WTC11 (cell line): ENCODE results near the gene PLXNB2. TPM values are rescaled to one million over a fixed set of nuclear protein-coding genes. Genes with fewer than 3 reads are reported as not detected.
A peak's percentile ranks its signal among the peaks of the same experiment; 100 is the strongest.

Experiments used
- AFF4 ChIP-seq: sonication (generic); formaldehyde crosslinking; IDR thresholded peaks from 2 replicates; pipeline ENCODE4 v1.8.1; 2023; ENCODE audit warnings: mild to moderate bottlenecking, missing genetic modification reagents, borderline replicate concordance
- ELF4 ChIP-seq: sonication (generic); formaldehyde crosslinking; IDR thresholded peaks from 2 replicates; pipeline ENCODE4 v1.8.1; 2022; ENCODE audit warnings: low read depth, mild to moderate bottlenecking, moderate library complexity, missing genetic modification reagents
- EMX1 ChIP-seq: fragments of 250-450 bp; sonication (Bioruptor Pico); IDR thresholded peaks from 2 replicates; pipeline ENCODE4 v1.8.0; 2021; ENCODE audit warnings: mild to moderate bottlenecking
- FOXJ3 ChIP-seq: sonication (generic); formaldehyde crosslinking; IDR thresholded peaks from 2 replicates; pipeline ENCODE4 v1.9.0; 2021; ENCODE audit warnings: missing genetic modification reagents, mild to moderate bottlenecking, borderline replicate concordance
- MYBL2 ChIP-seq: sonication (generic); formaldehyde crosslinking; IDR thresholded peaks from 2 replicates; pipeline ENCODE4 v1.8.1; 2023; ENCODE audit warnings: mild to moderate bottlenecking, moderate library complexity, missing genetic modification reagents
- NFYB ChIP-seq: sonication (generic); formaldehyde crosslinking; conservative IDR thresholded peaks from 2 replicates; pipeline ENCODE4 v1.8.0; 2022; ENCODE audit warnings: low read depth, missing genetic modification reagents
- PRDM15 ChIP-seq: sonication (generic); formaldehyde crosslinking; IDR thresholded peaks from 2 replicates; pipeline ENCODE4 v1.8.0; 2022; ENCODE audit warnings: missing genetic modification reagents
- PRRX2 ChIP-seq: fragments of 250-450 bp; sonication (Bioruptor Pico); IDR thresholded peaks from 2 replicates; pipeline ENCODE4 v1.8.0; 2021; ENCODE audit warnings: mild to moderate bottlenecking
- RELA ChIP-seq: sonication (generic); formaldehyde crosslinking; IDR thresholded peaks from 2 replicates; pipeline ENCODE4 v1.8.1; 2022; ENCODE audit warnings: missing genetic modification reagents, mild to moderate bottlenecking, borderline replicate concordance
- RORB ChIP-seq: fragments of 250-450 bp; sonication (Bioruptor Pico); IDR thresholded peaks from 2 replicates; pipeline ENCODE4 v1.9.0; 2021; ENCODE audit warnings: mild to moderate bottlenecking
- USF2 ChIP-seq: sonication (generic); formaldehyde crosslinking; IDR thresholded peaks from 2 replicates; pipeline ENCODE4 v1.8.1; 2023; ENCODE audit warnings: mild to moderate bottlenecking, missing genetic modification reagents, moderate library complexity
- ZNF121 ChIP-seq: sonication (generic); formaldehyde crosslinking; IDR thresholded peaks from 2 replicates; pipeline ENCODE4 v1.8.0; 2023; ENCODE audit warnings: missing genetic modification reagents
- ZNF232 ChIP-seq: sonication (generic); formaldehyde crosslinking; IDR thresholded peaks from 2 replicates; pipeline ENCODE4 v1.8.0; 2022; ENCODE audit warnings: mild to moderate bottlenecking, missing genetic modification reagents
- ZNF317 ChIP-seq: sonication (generic); formaldehyde crosslinking; IDR thresholded peaks from 2 replicates; pipeline ENCODE4 v1.8.1; 2023; ENCODE audit warnings: low read depth, mild to moderate bottlenecking, moderate library complexity, missing genetic modification reagents, borderline replicate concordance
- ZNF416 ChIP-seq: fragments of 250-450 bp; sonication (Bioruptor Pico); IDR thresholded peaks from 2 replicates; pipeline ENCODE4 v1.9.0; 2021; ENCODE audit warnings: mild to moderate bottlenecking, inconsistent platforms
- ZNF423 ChIP-seq: fragments of 250-450 bp; sonication (Bioruptor Pico); IDR thresholded peaks from 2 replicates; pipeline ENCODE4 v2.1.2; 2022; ENCODE audit warnings: mild to moderate bottlenecking, moderate library complexity
- ZNF671 ChIP-seq: fragments of 250-450 bp; sonication (Bioruptor Pico); IDR thresholded peaks from 2 replicates; pipeline ENCODE4 v1.8.0; 2021; ENCODE audit warnings: mild to moderate bottlenecking
- total RNA-seq: library from RNA; stranded (reverse); gene quantifications from 3 replicates; pipeline ENCODE4 v1.2.3, GENCODE V29; 2021
- TF ChIP-seq, protein P1 (sequence below): sonication (generic); formaldehyde crosslinking; IDR thresholded peaks from 2 replicates; pipeline ENCODE4 v1.8.1; 2023; ENCODE audit warnings: mild to moderate bottlenecking, missing genetic modification reagents
- TF ChIP-seq, protein P2 (sequence below): fragments of 250-450 bp; sonication (Bioruptor Pico); IDR thresholded peaks from 2 replicates; pipeline ENCODE4 v2.1.2; 2022; ENCODE audit warnings: mild to moderate bottlenecking, moderate library complexity
- TF ChIP-seq, protein P3 (sequence below): sonication (generic); formaldehyde crosslinking; conservative IDR thresholded peaks from 2 replicates; pipeline ENCODE4 v1.8.1; 2022; ENCODE audit warnings: mild to moderate bottlenecking, missing genetic modification reagents
- TF ChIP-seq, protein P4 (sequence below): fragments of 250-450 bp; sonication (Bioruptor Pico); conservative IDR thresholded peaks from 2 replicates; pipeline ENCODE4 v1.9.0; 2021; ENCODE audit warnings: mild to moderate bottlenecking

PLXNB2 gene
- total RNA-seq, 1 experiment from 2014 or later: 113 TPM

DNA sequence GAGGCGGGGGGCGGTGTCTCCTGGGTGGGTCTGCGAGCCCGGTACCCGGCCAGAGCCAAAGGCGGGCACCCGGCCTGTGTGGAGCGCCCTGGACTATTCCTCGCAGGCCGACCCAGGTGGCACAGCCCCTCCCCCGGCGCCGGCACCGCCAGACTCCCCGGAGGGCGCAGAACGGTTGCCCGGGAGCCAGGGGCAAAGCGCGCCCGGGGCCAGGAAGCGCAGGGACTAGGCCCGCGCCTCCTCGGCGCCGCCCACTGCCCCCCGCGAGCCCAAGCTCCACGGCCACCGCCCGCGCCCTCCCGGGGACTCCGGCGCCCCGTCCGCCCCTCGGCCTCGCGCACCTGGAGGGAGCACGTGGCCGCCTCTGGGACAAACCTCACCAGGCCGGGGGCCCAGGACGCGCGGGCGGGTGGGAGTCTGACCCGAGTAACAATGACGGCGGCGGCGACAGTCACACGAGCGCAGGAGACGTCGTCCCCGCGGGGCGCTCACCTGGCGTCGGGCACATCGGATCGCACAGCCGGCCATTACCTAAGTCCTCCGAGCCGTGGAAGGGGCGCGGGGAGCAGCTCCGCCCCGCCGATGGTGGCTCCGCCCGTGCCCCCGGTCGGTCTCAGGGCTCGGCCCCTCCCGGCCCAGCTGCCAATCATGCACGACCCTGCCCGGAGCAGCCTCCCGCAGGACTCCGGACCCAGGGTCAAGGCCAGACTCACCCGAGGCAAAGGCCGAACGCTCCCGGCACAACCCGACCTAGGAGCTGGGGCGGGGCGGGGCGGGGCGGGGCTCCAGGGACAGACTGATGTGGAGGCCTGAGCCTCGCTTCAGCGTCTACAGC, 7.4 kb downstream of the PLXNB2 start (continued):
- TF ChIP-seq, protein P1, sequence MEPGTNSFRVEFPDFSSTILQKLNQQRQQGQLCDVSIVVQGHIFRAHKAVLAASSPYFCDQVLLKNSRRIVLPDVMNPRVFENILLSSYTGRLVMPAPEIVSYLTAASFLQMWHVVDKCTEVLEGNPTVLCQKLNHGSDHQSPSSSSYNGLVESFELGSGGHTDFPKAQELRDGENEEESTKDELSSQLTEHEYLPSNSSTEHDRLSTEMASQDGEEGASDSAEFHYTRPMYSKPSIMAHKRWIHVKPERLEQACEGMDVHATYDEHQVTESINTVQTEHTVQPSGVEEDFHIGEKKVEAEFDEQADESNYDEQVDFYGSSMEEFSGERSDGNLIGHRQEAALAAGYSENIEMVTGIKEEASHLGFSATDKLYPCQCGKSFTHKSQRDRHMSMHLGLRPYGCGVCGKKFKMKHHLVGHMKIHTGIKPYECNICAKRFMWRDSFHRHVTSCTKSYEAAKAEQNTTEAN (CRISPR knock-in tag): no peak
- no peak for TF ChIP-seq ZNF317
- TF ChIP-seq MYBL2: no peak; the same call in 1 of the 2 replicates
- TF ChIP-seq, protein P2, sequence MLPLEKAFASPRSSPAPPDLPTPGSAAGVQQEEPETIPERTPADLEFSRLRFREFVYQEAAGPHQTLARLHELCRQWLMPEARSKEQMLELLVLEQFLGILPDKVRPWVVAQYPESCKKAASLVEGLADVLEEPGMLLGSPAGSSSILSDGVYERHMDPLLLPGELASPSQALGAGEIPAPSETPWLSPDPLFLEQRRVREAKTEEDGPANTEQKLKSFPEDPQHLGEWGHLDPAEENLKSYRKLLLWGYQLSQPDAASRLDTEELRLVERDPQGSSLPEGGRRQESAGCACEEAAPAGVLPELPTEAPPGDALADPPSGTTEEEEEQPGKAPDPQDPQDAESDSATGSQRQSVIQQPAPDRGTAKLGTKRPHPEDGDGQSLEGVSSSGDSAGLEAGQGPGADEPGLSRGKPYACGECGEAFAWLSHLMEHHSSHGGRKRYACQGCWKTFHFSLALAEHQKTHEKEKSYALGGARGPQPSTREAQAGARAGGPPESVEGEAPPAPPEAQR (CRISPR knock-in tag): no peak
- peak; percentile 45; the same call in 1 of the 2 replicates for TF ChIP-seq ZNF423 (CRISPR knock-in tag)
- TF ChIP-seq RELA (CRISPR knock-in tag): peak; percentile 74; the same call in 1 of the 2 replicates
- TF ChIP-seq AFF4 (CRISPR knock-in tag): no peak
- TF ChIP-seq RORB (CRISPR knock-in tag): no peak
- TF ChIP-seq USF2 (CRISPR knock-in tag): peak; percentile 59; the same call in 1 of the 2 replicates
- no peak for TF ChIP-seq ZNF416 (CRISPR knock-in tag)
- TF ChIP-seq FOXJ3: no peak
- TF ChIP-seq, protein P3, sequence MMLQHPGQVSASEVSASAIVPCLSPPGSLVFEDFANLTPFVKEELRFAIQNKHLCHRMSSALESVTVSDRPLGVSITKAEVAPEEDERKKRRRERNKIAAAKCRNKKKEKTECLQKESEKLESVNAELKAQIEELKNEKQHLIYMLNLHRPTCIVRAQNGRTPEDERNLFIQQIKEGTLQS (CRISPR knock-in tag): no peak
- TF ChIP-seq NFYB: no peak
- no peak for TF ChIP-seq EMX1 (CRISPR knock-in tag)
- TF ChIP-seq, protein P4, sequence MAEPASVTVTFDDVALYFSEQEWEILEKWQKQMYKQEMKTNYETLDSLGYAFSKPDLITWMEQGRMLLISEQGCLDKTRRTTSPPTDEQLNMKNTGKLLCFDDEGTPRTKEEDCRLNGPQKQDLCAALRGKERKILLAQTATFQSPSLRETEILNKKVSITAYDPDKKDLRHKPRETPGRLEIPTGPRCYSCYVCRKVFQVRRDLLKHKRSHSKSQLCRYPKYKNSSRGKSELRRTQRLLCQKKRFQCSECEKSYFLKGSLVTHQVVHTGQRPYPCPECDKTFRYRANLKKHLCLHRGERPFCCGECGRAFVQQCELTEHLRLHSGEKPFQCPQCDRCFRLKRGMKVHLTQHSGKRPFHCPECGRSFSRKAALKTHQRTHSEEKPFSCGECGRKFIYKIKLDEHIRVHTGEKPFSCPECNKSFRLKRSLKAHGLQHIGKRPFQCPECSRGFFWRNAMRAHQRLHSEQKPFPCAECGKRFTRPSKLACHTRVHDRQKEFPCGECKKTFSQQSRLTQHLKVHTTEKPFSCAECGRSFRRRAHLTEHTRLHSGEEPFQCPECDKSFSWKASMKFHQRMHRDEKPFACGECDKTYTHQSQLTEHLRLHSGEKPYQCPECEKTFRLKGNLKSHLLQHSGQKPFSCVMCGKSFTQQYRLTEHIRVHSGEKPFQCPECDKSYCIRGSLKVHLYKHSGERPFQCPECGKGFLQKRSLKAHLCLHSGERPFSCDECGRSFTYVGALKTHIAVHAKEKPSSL (CRISPR knock-in tag): no peak
- no peak for TF ChIP-seq ZNF671 (CRISPR knock-in tag)
- TF ChIP-seq PRRX2 (CRISPR knock-in tag): no peak
- 0 out of 2 replicates have a peak, but pooled peaks have one; percentile 52 for TF ChIP-seq ELF4 (CRISPR knock-in tag)
- TF ChIP-seq PRDM15: 0 out of 2 replicates have a peak, but pooled peaks have one; percentile 25
- no peak for TF ChIP-seq ZNF121 (CRISPR knock-in tag)
- TF ChIP-seq ZNF232 (CRISPR knock-in tag): no peak
